NCI-H526 treated with DMSO at 0.1 percent for 48 hours (cell line): Measurements from ENCODE around the gene SPAG16.

Experiments
- DNase-seq: peaks from one replicate; lab custom pipeline; 2025; lab: John Stamatoyannopoulos, UW

SPAG16 gene

DNA sequence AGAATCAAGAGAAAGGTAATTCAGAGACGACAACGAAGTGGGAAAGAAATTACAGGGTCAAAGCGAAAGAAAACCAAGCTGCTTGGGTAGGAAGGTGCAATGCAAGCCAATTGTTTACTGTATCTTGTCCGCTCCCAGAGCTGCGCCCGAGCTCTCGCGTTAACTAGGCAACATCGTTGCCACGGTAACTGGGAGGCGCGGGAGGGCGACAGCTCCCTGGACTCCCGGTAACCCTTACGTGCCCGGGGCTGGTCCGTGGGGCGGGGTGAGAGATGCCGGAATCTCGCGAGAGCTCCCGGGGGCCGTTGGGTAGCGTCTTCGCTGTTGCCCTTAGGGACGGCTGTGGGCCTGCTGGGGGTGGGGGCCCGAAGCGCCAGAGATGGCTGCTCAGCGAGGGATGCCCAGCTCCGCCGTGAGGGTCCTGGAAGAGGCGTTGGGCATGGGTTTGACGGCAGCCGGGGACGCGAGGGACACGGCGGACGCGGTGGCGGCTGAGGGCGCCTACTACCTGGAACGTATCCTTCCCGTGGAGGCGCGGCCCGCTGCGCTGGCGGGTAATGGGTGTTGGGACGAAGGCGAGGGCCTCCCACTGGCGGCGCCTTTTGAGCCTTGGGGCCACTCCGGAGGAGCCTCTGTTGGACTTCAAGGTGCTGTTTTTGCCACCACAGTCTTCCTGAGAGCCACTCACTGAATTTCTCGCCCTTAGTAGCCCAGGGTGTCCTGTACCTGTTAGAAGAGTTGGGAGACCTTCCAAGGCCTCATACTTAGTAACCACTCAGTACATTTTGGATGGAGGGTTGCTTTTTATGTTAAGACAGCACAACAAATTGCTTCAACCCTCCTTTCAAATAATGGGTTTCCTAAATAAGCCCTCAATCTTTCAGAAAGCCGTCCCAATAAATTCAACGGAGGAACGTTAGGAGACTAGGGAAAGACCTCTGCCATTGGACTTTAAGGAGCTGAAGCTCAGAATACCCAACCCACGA is at the start of gene SPAG16:
Gene SPAG16 (plus strand): TSS at position 360 of the 986 bp plus-strand sequence.
- peak; percentile 92 for DNase-seq

DNA sequence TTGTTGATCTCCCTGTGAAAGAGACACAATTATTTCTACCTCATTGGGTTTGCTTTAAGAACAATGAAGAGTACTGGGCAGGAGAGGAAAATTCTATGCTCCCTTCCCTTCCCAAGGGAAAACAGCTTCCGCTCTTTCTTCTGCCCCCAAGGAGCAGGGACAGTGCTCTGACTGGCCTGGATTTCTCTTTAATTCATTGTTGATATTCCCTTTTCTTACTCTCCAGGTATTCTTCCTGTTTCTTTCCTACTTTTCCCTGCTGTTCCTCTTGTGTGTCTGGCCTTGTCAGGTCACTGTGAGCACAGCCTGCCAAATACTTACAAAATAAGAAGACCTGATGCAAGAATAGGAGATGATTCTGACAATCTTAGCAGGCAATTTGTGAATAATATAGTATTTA is 49.6 kb upstream of the SPAG16 start:
- no peak for DNase-seq

DNA sequence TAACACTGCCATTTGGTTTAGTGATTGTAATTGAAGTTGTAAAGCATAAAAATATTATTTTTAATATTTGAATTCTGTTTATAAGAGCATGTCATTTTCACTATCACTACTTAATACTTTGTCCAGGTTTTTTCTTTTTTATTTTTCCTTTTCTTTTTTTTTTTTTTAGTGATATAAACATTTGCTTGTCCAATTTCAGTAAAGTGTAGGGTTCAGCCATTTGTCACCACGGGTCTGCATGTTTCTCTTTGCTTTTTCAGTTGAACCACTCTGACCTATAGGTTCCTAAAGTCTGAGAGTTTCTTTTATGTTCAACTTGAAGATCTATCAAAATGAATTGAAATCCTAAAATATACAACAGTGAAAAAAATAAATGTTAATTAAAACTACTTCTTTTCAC is 48.5 kb upstream of the SPAG16 start:
- DNase-seq, result no peak

DNA sequence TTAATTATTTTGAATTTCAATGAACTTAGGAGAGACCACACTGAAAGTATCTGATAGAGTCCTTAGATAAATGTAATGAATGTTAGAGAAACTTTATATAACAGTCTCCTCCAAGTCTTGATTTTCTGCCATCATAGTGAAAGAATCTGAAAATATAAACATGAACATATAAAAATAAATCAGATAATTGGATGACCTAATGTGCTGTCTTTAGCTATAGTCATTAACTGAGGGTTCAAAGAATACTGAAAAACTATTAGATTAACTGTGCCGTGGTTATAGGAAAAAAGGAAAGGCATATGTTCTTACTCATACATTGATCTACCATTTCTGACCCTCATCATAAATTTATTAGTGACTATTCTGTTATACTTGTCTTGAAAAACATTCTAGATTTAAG is 47.0 kb upstream of the SPAG16 start:
- no peak for DNase-seq

DNA sequence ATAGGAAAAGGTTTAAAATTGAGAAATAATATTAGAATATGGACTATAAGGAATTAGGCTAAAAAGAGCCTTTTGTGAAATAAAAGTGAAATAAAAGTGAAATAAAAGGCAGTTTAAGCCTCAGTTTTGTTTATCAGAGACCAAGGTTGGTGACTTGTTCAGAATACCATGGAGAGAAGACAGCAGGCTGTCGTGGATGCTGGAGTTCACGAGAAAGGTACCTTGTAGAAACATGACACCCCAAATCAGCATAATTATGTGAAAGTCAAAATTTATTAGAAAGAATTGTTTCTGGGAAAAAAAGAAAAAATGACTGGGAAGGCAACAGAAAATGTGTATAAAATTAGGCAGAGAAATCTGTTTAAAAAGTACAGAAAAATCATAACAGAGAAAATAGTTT is 46.5 kb upstream of the SPAG16 start:
- no peak for DNase-seq

DNA sequence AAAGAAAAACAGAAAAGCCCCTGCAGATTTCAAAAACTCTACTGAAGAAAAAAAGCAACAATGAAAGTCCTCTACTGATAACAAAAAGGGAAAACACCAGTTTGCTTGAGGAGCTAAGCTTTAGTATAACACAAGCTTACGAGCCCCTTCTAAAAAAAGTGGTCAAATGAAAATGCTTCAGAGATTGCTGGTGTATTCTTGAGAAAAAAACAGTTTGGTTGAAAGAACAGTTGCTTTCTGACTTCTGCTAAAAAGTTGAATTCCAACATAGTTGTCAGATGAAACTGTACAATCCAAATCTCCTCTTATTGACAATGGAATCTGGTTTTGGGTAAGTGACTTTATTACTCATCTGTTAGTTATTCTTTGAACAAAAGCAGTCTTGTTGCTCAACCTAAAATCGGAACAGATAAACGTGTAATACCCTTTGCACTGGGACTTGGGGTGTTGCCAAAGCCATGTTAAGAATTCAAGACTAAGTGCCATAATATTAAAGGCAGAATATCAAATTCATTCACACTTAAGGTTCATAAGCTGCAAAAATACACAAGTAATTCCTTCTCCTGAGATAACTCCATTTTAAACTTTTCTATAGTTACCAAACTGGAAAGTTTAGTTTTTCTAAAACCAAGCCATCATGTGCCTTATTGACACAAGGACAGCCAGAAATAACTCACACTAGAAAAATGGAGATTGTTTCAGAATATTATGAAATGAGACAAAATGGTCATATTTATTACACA is 45.3 kb upstream of the SPAG16 start:
- no peak for DNase-seq

DNA sequence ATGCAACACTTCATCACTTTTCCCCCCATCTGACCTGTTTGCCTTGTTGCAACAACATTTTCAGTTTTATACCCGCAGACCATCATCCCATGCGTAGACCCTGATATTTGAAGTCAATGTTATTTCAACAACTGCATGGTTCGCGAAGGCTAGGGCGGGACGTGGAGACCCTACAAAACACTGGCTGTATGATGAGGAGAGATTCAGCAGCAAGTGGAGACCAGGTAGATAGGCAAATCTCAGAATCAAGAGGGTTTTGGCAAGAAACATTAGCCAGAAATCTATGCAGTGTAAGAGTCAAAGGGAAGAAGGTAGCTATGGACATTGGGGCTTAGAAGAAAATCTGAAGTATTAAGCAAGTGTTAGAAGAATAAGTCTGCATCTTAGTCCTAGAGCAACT is 42.4 kb upstream of the SPAG16 start:
- no peak for DNase-seq

DNA sequence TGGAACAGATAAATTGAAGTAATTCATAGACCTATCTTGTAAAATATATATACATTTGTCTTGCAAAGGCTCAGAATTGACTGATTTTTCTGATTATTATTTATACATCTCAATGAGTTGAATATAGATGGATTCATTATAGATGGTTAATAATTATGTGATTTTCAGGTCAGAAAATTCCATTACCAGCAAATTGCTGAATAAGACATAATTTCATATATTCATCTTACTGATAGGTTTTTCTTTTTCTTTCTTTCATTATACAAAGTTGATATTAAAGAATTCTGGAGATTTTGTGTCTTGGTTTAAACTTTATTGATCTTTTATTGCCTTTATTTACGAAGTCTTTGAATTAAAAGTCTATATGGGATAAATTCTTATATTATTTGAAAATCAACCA is 41.6 kb upstream of the SPAG16 start:
- no peak for DNase-seq

DNA sequence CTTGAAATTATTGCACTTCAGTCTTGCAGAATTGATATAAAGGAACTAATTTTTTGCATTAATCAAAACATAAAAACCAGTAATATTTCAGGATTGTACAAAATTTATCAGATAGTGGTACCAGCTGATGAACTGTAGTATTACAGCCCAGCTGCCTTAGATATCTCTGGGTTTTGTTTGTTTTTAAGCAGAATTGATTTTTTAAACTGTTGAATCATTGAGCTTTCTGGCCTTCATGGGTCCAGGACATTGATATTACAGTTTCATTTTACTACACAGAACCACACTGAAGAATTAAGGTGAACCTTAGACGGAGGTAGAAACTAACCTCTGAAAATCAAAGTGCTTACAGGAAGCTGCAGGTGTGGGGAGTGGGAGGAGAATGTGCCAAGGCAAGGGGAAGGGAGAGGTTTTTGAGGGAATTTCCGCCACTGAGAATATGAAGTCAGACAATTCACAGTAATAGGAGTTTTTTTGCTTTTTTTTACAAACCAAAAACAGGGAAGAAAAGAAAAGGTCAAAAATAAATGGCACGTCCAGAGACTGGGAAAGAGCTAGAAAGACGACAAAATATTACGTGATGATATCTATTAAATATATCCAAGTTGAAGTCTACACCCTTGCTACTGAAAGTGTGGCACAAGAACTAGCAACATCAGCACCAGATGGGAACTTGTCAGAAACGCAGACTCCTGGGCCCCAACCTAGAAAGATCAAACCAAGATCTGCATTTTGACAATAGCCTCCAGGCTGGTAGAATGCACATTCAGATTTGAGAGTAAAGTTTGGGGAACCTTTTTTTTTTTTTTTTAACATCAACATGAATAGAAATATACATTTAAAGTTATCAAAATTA is 40.8 kb upstream of the SPAG16 start:
- DNase-seq, result no peak

DNA sequence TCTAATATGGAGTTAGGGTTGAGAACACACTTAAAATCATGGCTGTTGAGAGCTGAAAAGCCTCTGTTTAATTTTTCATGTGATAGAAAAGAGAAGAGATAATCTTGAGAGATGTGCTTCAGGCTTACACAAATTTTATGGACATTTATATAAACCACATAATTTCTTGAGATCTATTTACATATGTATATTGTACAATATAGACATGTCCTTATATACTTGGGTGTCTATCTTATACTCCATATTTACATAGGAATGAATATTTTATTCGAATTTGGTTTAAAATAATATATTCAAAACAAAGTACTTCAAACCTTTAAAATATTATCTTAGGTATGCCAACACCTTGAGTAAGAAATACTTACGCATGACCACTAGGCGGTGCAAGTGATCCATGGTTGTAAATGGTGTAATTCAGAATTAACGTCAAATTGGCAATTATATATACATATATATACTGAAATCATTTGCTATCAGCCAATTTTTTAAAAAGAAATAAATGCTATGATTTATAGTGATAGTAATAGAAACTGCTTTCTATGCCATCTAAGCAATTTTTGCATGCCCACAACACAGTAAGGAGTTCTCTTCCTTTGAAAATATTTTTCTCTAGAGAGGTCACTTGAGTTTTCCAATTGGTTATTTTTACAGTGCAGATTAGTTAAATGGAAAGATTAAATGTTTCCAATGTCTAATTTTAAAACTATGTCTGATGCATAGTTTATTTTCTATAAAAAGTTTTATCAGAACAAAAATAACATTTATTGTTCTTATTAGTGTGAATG is 37.6 kb upstream of the SPAG16 start:
- DNase-seq, result peak; percentile 28

DNA sequence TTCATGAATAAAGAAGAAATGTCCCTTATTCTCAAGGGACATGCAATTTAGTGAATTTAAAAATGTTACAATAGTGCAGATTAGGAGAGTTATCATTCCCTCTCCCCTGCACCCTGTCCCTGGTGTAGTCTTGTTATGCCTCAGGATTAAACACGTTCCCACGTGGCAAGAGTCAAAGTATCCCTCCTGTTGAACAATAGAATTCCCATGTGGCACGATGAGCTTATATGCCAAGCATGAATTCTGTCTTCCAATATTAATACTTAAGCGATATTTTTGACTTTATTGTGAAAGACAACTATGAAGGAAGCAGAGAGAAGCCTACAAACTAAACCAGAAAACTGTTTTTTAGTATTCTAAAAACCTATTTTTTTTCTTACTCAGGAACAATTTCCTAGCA is 36.7 kb upstream of the SPAG16 start:
- no peak for DNase-seq

DNA sequence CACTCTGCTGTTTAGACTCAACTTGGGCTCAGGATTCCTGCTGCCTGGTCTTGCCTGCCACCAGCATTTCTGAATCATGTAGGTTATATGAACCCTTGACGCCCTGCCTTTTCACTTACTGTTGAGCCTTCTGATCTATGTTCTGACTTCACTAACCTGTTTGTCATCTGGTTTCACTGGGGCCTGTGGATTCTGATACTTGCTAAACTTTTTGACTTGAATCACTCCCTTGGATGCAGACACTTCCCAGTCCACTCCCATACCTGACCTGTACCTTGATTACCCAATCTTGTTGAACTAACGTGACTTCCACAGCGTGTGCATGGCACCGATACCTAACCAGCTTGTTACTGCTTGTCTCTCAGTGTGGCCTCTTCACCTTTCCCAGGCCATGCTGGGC is 35.6 kb upstream of the SPAG16 start:
- no peak for DNase-seq

DNA sequence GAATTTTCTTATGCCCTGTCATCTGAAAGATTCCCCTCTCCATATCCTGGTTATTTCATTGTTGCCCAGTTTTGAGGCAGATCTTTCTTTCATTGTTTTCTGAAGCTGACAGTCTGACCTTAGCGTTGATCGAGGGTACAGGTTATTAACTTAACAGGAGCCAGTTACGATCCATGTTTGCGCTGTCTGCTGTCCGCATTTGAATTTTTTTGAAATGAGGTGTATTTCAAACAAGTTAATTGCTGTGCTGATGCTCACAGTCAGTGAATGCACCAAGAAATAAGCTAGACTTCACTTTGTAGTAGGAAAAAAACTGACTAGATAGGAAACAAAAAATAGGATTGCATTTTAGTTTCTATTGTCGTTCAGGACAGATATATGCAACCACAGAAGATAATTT is 34.8 kb upstream of the SPAG16 start:
- no peak for DNase-seq

DNA sequence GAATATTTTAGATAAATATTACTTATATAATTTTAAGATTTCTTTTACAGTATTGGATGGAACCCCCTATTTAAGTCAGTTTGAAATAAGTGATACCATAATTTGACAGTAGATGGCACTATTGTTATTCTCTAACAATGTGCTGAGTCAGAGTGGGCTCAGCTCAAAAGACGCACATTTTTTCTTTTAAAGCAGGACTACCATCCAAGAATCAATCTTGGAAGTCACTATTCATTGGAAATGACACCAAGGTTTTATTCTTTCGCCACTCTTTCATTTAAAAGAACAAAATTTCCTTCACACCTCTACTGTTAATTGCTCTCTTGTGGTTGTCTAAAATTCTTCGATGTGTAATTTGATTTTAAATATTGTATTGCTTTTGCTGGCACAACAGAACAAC is 32.6 kb upstream of the SPAG16 start:
- DNase-seq, result peak; percentile 23

DNA sequence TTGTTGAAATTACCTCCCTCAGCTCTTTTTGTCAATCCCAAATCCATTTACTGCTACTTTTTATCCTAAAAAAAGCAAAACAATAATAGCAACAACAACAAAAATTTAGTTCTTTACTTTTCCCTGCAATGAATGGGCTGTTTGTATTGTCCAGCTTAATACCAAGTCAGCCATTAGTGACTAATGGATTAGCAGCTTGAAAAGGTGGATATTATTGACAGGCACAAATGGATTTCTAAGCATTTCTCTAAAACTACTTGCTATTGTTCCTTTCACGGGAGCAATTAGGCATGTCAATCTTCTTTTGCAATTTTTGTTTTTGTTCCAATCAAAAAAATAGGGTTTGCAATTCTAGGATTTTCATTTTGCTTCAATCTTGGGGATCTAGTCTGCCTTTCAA is 32.1 kb upstream of the SPAG16 start:
- DNase-seq, result no peak

DNA sequence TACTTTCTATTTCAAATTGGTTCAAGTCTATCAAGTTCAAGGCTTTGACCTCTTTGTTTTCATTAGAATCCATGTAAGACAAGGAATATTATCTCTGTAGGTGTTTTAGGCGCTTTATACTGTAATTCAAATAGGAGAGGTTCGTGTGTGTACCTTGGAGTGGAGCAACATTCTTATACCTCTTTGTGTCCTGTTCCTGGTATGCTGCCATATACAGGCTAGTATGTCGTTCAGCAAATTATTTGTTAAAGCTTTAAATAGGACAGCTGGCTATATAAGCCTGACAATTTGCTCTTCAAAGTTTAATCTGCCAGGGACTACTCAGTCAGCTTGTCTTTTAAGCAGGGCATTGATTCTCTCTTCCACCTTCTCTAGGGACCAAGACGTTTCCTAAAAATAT is 31.1 kb upstream of the SPAG16 start:
- no peak for DNase-seq

DNA sequence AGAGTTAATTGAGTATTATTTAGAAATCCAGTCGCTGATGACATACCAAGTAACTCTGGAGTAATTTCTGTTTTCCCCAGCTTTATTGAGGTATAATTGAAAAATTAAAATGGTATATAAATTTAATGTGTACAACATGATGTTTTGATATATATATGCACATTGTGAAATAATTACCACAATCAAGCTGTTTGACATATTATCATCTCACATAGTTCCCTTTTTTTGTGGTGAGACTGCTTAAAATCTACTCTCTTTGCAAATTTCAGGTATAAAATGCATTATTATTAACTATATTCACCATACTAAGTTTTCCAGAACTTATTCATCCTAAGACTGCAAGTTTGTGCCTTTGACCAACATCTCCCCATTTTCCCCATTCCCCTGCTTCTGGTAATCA is 25.0 kb upstream of the SPAG16 start:
- DNase-seq, result no peak

DNA sequence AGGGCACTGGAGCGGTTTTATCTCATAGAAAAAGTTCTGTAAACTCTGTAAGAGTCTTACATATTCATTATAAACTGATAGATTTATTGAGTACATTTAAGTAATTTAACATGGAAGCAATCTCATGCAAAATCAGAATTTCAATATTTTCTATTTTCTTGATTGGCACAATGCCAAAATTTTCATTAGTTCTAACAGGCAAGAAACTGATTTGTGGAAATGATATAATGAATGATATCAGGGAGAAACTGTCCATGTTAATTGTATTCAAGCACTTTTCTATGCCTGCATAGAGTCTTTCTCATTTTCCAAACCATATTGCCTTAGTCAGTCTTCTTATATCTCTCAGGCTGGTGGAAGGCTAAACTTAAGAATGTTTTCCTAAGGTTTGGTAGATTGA is 23.0 kb upstream of the SPAG16 start:
- no peak for DNase-seq

DNA sequence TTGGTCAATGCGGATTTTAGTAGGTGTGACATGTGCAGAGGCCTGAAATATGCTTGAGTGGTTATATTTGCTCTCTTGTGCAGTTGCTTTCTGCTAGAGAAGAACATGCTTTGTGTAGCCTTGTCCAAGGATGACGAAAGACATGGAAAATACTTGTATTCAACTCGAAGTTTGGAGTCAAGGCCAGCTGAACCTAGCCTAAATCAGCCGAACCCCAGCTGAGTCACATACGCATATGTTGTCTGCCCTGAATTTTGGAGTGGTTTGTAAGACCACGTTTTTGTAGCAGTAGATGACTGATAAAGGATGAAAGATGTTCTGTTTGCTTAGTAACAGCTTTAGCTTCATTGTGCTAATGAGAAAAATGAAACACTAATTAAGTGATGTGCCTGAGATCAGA is 22.5 kb upstream of the SPAG16 start:
- DNase-seq, result no peak

DNA sequence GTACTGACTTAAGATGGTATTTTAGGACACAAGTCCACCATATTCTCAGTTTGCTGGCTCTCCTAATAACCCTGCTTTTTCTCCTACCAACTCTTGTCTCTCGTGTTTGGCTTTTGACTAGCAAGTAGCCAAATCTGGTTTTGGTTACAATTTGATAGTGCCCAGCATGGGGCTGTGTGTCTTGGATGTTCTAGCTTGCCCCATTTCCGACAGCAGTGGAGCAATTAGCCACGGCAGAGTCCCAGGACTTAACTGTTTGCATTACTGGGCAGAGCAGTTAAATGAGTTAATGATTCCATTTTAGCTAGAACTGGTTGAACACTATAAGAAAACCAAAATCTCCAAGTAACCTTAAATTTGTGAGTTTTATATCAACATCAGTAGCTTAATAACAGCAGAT is 18.6 kb upstream of the SPAG16 start:
- no peak for DNase-seq

DNA sequence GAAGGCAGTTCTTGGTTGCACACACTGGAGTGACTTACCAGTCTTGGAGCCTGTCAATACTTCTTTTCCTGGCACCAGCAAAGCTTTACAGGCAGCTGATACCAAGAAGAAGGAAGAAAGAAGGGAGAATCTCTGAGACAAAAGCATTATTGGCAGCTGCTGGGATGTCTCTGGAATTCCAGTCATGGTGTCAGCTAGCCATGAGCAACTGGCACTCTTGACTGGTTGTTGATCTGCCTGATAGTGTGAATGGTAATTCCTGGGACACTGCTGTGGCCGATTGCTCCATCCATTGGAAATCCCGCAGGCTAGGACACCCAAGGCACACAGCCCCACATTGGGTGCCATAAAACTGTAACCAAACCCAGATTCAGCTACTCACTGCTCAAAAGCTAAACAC is 17.8 kb upstream of the SPAG16 start:
- DNase-seq, result no peak

DNA sequence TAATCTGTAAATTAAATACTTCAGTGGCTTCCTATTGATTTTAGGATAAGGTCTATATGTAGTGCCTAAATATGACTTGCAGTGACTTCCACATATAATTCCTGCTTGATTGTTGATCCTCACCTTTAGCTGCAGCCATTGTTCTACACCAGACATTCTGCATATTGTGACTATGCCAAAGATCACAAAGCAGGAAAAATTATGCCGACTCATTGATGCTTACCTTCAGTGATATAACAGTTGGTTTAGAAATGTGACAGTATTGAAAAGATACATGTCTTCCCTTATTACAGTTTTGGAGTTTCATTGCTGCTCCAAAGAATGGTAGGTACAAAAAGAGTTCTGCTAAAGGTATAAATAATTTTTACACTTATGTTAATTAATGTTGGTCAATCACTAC is 12.3 kb upstream of the SPAG16 start:
- DNase-seq, result no peak
